IPS-20b (cell line): ENCODE data around the gene SLC16A9.
A peak's percentile ranks its signal among the peaks of the same experiment; 100 is the strongest.
"Not testable (repeated sequence)": the region's sequence is repeated elsewhere in the genome, so short reads cannot be mapped to it uniquely, and the experiment has no call there.

Experiments
- H3K27ac ChIP-seq: one replicate; pipeline ENCODE4 v1.5.1; 2013; ENCODE audit warnings: low read length
- H3K27me3 ChIP-seq: 2 replicates; pipeline ENCODE4 v1.6.1; 2013; ENCODE audit warnings: mild to moderate bottlenecking, low read length, inconsistent platforms; ENCODE audit not compliant: insufficient read depth
- H3K36me3 ChIP-seq: 2 replicates; pipeline ENCODE4 v1.6.1; 2013; ENCODE audit warnings: low read depth, mild to moderate bottlenecking, inconsistent platforms, low read length, moderate library complexity; ENCODE audit not compliant: insufficient read depth
- H3K4me1 ChIP-seq: 2 replicates; pipeline ENCODE4 v1.6.1; 2013; ENCODE audit warnings: mild to moderate bottlenecking, control low read depth, inconsistent platforms, low read length, moderate library complexity; ENCODE audit not compliant: insufficient read depth
- H3K4me3 ChIP-seq: 2 replicates; pipeline ENCODE4 v1.5.1; 2013; ENCODE audit warnings: mild to moderate bottlenecking, low read length, inconsistent platforms
- H3K9ac ChIP-seq: 2 replicates; pipeline ENCODE4 v1.6.1; 2013; ENCODE audit warnings: low read depth, mild to moderate bottlenecking, inconsistent platforms, low read length, moderate library complexity
- H3K9me3 ChIP-seq: 2 replicates; pipeline ENCODE4 v1.6.1; 2013; ENCODE audit warnings: mild to moderate bottlenecking, low read depth, low read length, inconsistent platforms; ENCODE audit not compliant: insufficient read depth

SLC16A9 gene

GRCh38 chr10:59670269-59670668 lies 39.4 kb downstream of the SLC16A9 start:
- peaks cover 8% of the 10 kb centered on the region; the same call in 1 of the 2 replicates for H3K4me1 ChIP-seq
- H3K9ac ChIP-seq: no peak overlapping the region
- H3K36me3 ChIP-seq: peaks cover 24% of the 10 kb centered on the region
- H3K4me3 ChIP-seq: no peak overlapping the region
- no peaks in the 10 kb centered on the region for H3K9me3 ChIP-seq
- H3K27me3 ChIP-seq: no peaks in the 10 kb centered on the region
- H3K27ac ChIP-seq: no peak overlapping the region

GRCh38 chr10:59668096-59668495 lies 41.6 kb downstream of the SLC16A9 start:
- no peak overlapping the region for H3K9ac ChIP-seq
- no peak overlapping the region for H3K4me3 ChIP-seq
- no peaks in the 10 kb centered on the region for H3K27me3 ChIP-seq
- H3K4me1 ChIP-seq: no peaks in the 10 kb centered on the region
- peaks cover 24% of the 10 kb centered on the region for H3K36me3 ChIP-seq
- no peak overlapping the region for H3K27ac ChIP-seq
- no peaks in the 10 kb centered on the region for H3K9me3 ChIP-seq

GRCh38 chr10:59666310-59666709 lies 43.3 kb downstream of the SLC16A9 start:
- H3K9ac ChIP-seq: no peak overlapping the region
- H3K27me3 ChIP-seq: no peaks in the 10 kb centered on the region
- no peaks in the 10 kb centered on the region for H3K4me1 ChIP-seq
- no peak overlapping the region for H3K4me3 ChIP-seq
- H3K36me3 ChIP-seq: peaks cover 6% of the 10 kb centered on the region
- no peaks in the 10 kb centered on the region for H3K9me3 ChIP-seq
- no peak overlapping the region for H3K27ac ChIP-seq

GRCh38 chr10:59663213-59663612 lies 46.4 kb downstream of the SLC16A9 start:
- not testable (repeated sequence) for H3K4me1 ChIP-seq, H3K27me3 ChIP-seq, H3K4me3 ChIP-seq, H3K36me3 ChIP-seq, H3K27ac ChIP-seq, H3K9ac ChIP-seq, H3K9me3 ChIP-seq

- peaks cover 2% of the 10 kb centered on the region; the same call in 1 of the 2 replicates for H3K4me1 ChIP-seq
- H3K9me3 ChIP-seq: no peaks in the 10 kb centered on the region
- H3K27me3 ChIP-seq: no peaks in the 10 kb centered on the region
- H3K4me3 ChIP-seq: no peak overlapping the region
- no peak overlapping the region for H3K9ac ChIP-seq
- no peak overlapping the region for H3K27ac ChIP-seq
- peaks cover 7% of the 10 kb centered on the region for H3K36me3 ChIP-seq
Observed at GRCh38 chr10:59657724-59658123, 51.9 kb downstream of the SLC16A9 start.

GRCh38 chr10:59655309-59655708 lies 54.3 kb downstream of the SLC16A9 start:
- no peaks in the 10 kb centered on the region for H3K9me3 ChIP-seq
- peaks cover 2% of the 10 kb centered on the region; the same call in 1 of the 2 replicates for H3K4me1 ChIP-seq
- H3K36me3 ChIP-seq: peaks cover 7% of the 10 kb centered on the region
- H3K4me3 ChIP-seq: no peak overlapping the region
- no peak overlapping the region for H3K9ac ChIP-seq
- H3K27me3 ChIP-seq: no peaks in the 10 kb centered on the region
- no peak overlapping the region for H3K27ac ChIP-seq

- Histone ChIP-seq H3K9me3 (no peaks in the 10 kb centered on the region), H3K4me3 (no peak overlapping the region), H3K27ac (no peak overlapping the region), H3K4me1 (peaks cover 3% of the 10 kb centered on the region), H3K27me3 (no peaks in the 10 kb centered on the region), H3K36me3 (peaks cover 7% of the 10 kb centered on the region), H3K9ac (no peak overlapping the region)
Observed at GRCh38 chr10:59654007-59654406, 55.6 kb downstream of the SLC16A9 start.

GRCh38 chr10:59651902-59652301 lies 57.7 kb downstream of the SLC16A9 start:
- Histone ChIP-seq H3K36me3 (peaks cover 7% of the 10 kb centered on the region), H3K9ac (no peak overlapping the region), H3K27ac (no peak overlapping the region), H3K27me3 (no peaks in the 10 kb centered on the region), H3K4me3 (no peak overlapping the region), H3K4me1 (peaks cover 6% of the 10 kb centered on the region), H3K9me3 (no peaks in the 10 kb centered on the region)

- peaks cover 7% of the 10 kb centered on the region for H3K36me3 ChIP-seq
- H3K9me3 ChIP-seq: peaks cover 13% of the 10 kb centered on the region; the same call in 1 of the 2 replicates
- H3K9ac ChIP-seq: no peak overlapping the region
- peaks cover 6% of the 10 kb centered on the region for H3K4me1 ChIP-seq
- H3K4me3 ChIP-seq: no peak overlapping the region
- no peaks in the 10 kb centered on the region for H3K27me3 ChIP-seq
- no peak overlapping the region for H3K27ac ChIP-seq
Observed at GRCh38 chr10:59649606-59650346, 59.9 kb downstream of the SLC16A9 start.

- H3K4me1 ChIP-seq: peaks cover 6% of the 10 kb centered on the region
- no peak overlapping the region for H3K4me3 ChIP-seq
- peak overlapping the region; percentile 29 for H3K27ac ChIP-seq
- peaks cover 3% of the 10 kb centered on the region for H3K36me3 ChIP-seq
- H3K9me3 ChIP-seq: peaks cover 13% of the 10 kb centered on the region; the same call in 1 of the 2 replicates
- no peaks in the 10 kb centered on the region for H3K27me3 ChIP-seq
- H3K9ac ChIP-seq: peak overlapping the region; percentile 24; the same call in 1 of the 2 replicates
Observed at GRCh38 chr10:59648711-59649201, 60.9 kb downstream of the SLC16A9 start.

GRCh38 chr10:59644841-59645240 lies 64.8 kb downstream of the SLC16A9 start:
- Histone ChIP-seq H3K36me3 (no peaks in the 10 kb centered on the region), H3K4me3 (no peak overlapping the region), H3K27ac (no peak overlapping the region), H3K9ac (no peak overlapping the region), H3K9me3 (peaks cover 13% of the 10 kb centered on the region; the same call in 1 of the 2 replicates), H3K4me1 (peaks cover 6% of the 10 kb centered on the region), H3K27me3 (no peaks in the 10 kb centered on the region)

- H3K36me3 ChIP-seq, H3K4me1 ChIP-seq, H3K4me3 ChIP-seq, H3K9ac ChIP-seq, H3K27ac ChIP-seq, H3K27me3 ChIP-seq: not testable (repeated sequence)
- H3K9me3 ChIP-seq: peaks cover 13% of the 10 kb centered on the region; the same call in 1 of the 2 replicates
Observed at GRCh38 chr10:59641688-59642087, 68.0 kb downstream of the SLC16A9 start.
